Tibial nerve (tissue), 4 donors: ENCODE results near the gene HLCS. TPM values are rescaled to one million over a fixed set of nuclear protein-coding genes. Genes with fewer than 3 reads are reported as not detected.

Source experiments
- DNase-seq, 2 donors: peaks; one replicate each; pipeline ENCODE4 v3.0.0-alpha.2; 2019; ENCODE audit warnings: low spot score in 2 of 2
- H3K27ac ChIP-seq, 4 donors: fragments of 200-600 bp; sonication (generic) in 3 of 4; one replicate each; pipeline ENCODE4 v1.5.1; 2017 to 2019; ENCODE audit warnings: mild to moderate bottlenecking in 1 of 4
- H3K27me3 ChIP-seq, 2 donors: fragments of 200-600 bp; sonication (generic) in 1 of 2; one replicate each; pipeline versions ENCODE4 v1.5.1 to v1.6.0; 2017 to 2019
- H3K36me3 ChIP-seq, 3 donors: fragments of 200-600 bp; sonication (generic); one replicate each; pipeline ENCODE4 v1.5.1; 2018 to 2019
- H3K4me1 ChIP-seq, 4 donors: fragments of 200-600 bp; sonication (generic) in 3 of 4; one replicate each; pipeline ENCODE4 v1.5.1; 2017 to 2019
- H3K4me3 ChIP-seq, 4 donors: fragments of 200-600 bp; sonication (generic) in 3 of 4; one replicate each; pipeline ENCODE4 v1.5.1; 2017 to 2019; ENCODE audit warnings: mild to moderate bottlenecking in 1 of 4, moderate library complexity in 1 of 4
- H3K9me3 ChIP-seq, 4 donors: fragments of 200-600 bp; sonication (generic) in 3 of 4; one replicate each; pipeline ENCODE4 v1.5.1; 2017 to 2019
- CTCF ChIP-seq, 5 experiments: fragments of 200-600 bp in 3 of 5; fragments of 450-650 bp in 2 of 5; sonication (generic) in 3 of 5; IDR thresholded peaks; one replicate each; pipeline ENCODE4 v1.5.1; 2016 to 2019; ENCODE audit warnings: antibody characterized with exemption in 5 of 5, mild to moderate bottlenecking in 3 of 5, moderate library complexity in 2 of 5
- EP300 ChIP-seq, 2 donors: sonication (generic); formaldehyde crosslinking; IDR thresholded peaks; one replicate each; pipeline ENCODE4 v1.6.1; 2017; ENCODE audit warnings: antibody characterized with exemption in 2 of 2, mild to moderate bottlenecking in 1 of 2
- POLR2A ChIP-seq, 2 donors: fragments of 450-650 bp; IDR thresholded peaks; one replicate each; pipeline ENCODE4 v1.6.1; 2017; ENCODE audit warnings: antibody characterized with exemption in 2 of 2, mild to moderate bottlenecking in 2 of 2, moderate library complexity in 2 of 2
- WGBS, 2 donors: methylation state at CpG; one replicate each; pipeline ENCODE4 v1.1.5; 2018; 5-methylcytosine and 5-hydroxymethylcytosine counted together
- total RNA-seq, 4 donors: library from RNA; depleted of rRNA; stranded (reverse); fragments of >200 nt; gene quantifications; one replicate each; pipeline ENCODE4 v1.1.0, GENCODE V29; 2016

Gene HLCS
- total RNA-seq, 4 donors from 2014 or later = 14.4 to 19.0 (median 17.4) TPM

- no peak for DNase-seq
- 90 to 94% methylated on average over 5 of the region's 5 CpGs for WGBS, 2 donors
- Histone ChIP-seq H3K27ac (no peak overlapping the region), H3K4me3 (no peak overlapping the region), H3K36me3 (peaks cover 0 to 6% (median 0%) of the 10 kb centered on the region in 3 donors), H3K27me3 (no peaks in the 10 kb centered on the region), H3K4me1 (no peaks in the 10 kb centered on the region), H3K9me3 (peaks cover 0 to 46% (median 3%) of the 10 kb centered on the region in 4 donors)
- TF ChIP-seq CTCF (IDR thresholded peaks at IDR 0.05) (no peak), POLR2A (IDR thresholded peaks at IDR 0.05) (no peak), EP300 (IDR thresholded peaks at IDR 0.05) (no peak)
These were observed 166.6 kb downstream of the HLCS start for GRCh38 chr21:36799869-36800268.

- TF ChIP-seq EP300 (IDR thresholded peaks at IDR 0.05) (no peak), POLR2A (IDR thresholded peaks at IDR 0.05) (no peak), CTCF (IDR thresholded peaks at IDR 0.05) (no peak)
- Histone ChIP-seq H3K27ac (no peak overlapping the region), H3K4me1 (no peaks in the 10 kb centered on the region), H3K4me3 (no peak overlapping the region), H3K36me3 (peaks cover 0 to 6% (median 0%) of the 10 kb centered on the region in 3 donors), H3K27me3 (no peaks in the 10 kb centered on the region), H3K9me3 (peaks cover 0 to 48% (median 3%) of the 10 kb centered on the region in 4 donors)
- no peak for DNase-seq
These were observed 168.0 kb downstream of the HLCS start for GRCh38 chr21:36798491-36798890.

- H3K4me1 ChIP-seq = no peaks in the 10 kb centered on the region
- no peak overlapping the region for H3K27ac ChIP-seq
These were observed 170.4 kb downstream of the HLCS start for GRCh38 chr21:36796070-36796469.

GRCh38 chr21:36792505-36792967 lies 173.9 kb downstream of the HLCS start:
- H3K4me3 ChIP-seq = no peak overlapping the region
- no peaks in the 10 kb centered on the region for H3K27me3 ChIP-seq
- no peaks in the 10 kb centered on the region for H3K4me1 ChIP-seq
- peaks cover 0 to 4% (median 0%) of the 10 kb centered on the region in 3 donors for H3K36me3 ChIP-seq
- 80 to 83% methylated on average over 6 of the region's 6 CpGs for WGBS, 2 donors
- TF ChIP-seq EP300 (IDR thresholded peaks at IDR 0.05) = no peak
- no peak for TF ChIP-seq POLR2A (IDR thresholded peaks at IDR 0.05)
- TF ChIP-seq CTCF (IDR thresholded peaks at IDR 0.05) = no peak
- DNase-seq = no peak
- H3K9me3 ChIP-seq = peaks cover 0 to 25% (median 2%) of the 10 kb centered on the region in 4 donors
- no peak overlapping the region for H3K27ac ChIP-seq

More at GRCh38 chr21:36796070-36796469, 170.4 kb downstream of the HLCS start:
- 93 to 94% methylated on average over 2 of the region's 2 CpGs for WGBS, 2 donors
- no peak for TF ChIP-seq EP300 (IDR thresholded peaks at IDR 0.05)
- TF ChIP-seq POLR2A (IDR thresholded peaks at IDR 0.05) = no peak
- no peak for TF ChIP-seq CTCF (IDR thresholded peaks at IDR 0.05)
- no peak for DNase-seq
- H3K9me3 ChIP-seq = peaks cover 0 to 48% (median 3%) of the 10 kb centered on the region in 4 donors
- H3K27me3 ChIP-seq = no peaks in the 10 kb centered on the region
- no peaks in the 10 kb centered on the region for H3K36me3 ChIP-seq
- no peak overlapping the region for H3K4me3 ChIP-seq

GRCh38 chr21:36791695-36792470 lies 174.6 kb downstream of the HLCS start:
- H3K27ac ChIP-seq = no peak overlapping the region
- WGBS, 2 donors = 79 to 82% methylated on average over 20 to 21 of the region's 21 CpGs
- H3K27me3 ChIP-seq = no peaks in the 10 kb centered on the region
- H3K4me3 ChIP-seq = no peak overlapping the region
- H3K36me3 ChIP-seq = peaks cover 0 to 8% (median 0%) of the 10 kb centered on the region in 3 donors
- TF ChIP-seq CTCF (IDR thresholded peaks at IDR 0.05) (no peak), EP300 (IDR thresholded peaks at IDR 0.05) (no peak), POLR2A (IDR thresholded peaks at IDR 0.05) (no peak)
- H3K4me1 ChIP-seq = no peaks in the 10 kb centered on the region
- H3K9me3 ChIP-seq = peaks cover 0 to 19% (median 2%) of the 10 kb centered on the region in 4 donors
- DNase-seq = no peak
